ENCODE results near the gene PAXIP1.

Gene PAXIP1

GRCh38 chr7:155000795-155001194 is 2.1 kb downstream of the PAXIP1 start:
- Histone ChIP-seq H3K27me3 (ENCODE audit: insufficient read depth, low read depth) (no peaks in the 10 kb centered on the region), H2AFZ (ENCODE audit: low read depth) (no peak overlapping the region), H3K27ac (no peak overlapping the region), H3K9ac (no peak overlapping the region), H3K36me3 (ENCODE audit: insufficient read depth) (no peaks in the 10 kb centered on the region; the same call in 1 of the 2 replicates), H4K20me1 (ENCODE audit: insufficient read depth) (no peaks in the 10 kb centered on the region; the same call in 1 of the 2 replicates), H3K4me1 (ENCODE audit: low read depth, poor library complexity, severe bottlenecking) (peaks cover 23% of the 10 kb centered on the region), H3K4me3 (IDR thresholded peaks at IDR 0.05; ENCODE audit: insufficient read depth, low read depth, low read length) (no peak overlapping the region), H3K4me2 (peak overlapping the region; percentile 99; the same call in 1 of the 2 replicates), H3K79me2 (ENCODE audit: insufficient read depth, low read depth) (peaks cover 53% of the 10 kb centered on the region)
- TF ChIP-seq, protein P1, sequence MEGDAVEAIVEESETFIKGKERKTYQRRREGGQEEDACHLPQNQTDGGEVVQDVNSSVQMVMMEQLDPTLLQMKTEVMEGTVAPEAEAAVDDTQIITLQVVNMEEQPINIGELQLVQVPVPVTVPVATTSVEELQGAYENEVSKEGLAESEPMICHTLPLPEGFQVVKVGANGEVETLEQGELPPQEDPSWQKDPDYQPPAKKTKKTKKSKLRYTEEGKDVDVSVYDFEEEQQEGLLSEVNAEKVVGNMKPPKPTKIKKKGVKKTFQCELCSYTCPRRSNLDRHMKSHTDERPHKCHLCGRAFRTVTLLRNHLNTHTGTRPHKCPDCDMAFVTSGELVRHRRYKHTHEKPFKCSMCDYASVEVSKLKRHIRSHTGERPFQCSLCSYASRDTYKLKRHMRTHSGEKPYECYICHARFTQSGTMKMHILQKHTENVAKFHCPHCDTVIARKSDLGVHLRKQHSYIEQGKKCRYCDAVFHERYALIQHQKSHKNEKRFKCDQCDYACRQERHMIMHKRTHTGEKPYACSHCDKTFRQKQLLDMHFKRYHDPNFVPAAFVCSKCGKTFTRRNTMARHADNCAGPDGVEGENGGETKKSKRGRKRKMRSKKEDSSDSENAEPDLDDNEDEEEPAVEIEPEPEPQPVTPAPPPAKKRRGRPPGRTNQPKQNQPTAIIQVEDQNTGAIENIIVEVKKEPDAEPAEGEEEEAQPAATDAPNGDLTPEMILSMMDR (conservative IDR thresholded peaks at IDR 0.05; ENCODE audit: low read depth, low read length) = peak; percentile 36

DNA sequence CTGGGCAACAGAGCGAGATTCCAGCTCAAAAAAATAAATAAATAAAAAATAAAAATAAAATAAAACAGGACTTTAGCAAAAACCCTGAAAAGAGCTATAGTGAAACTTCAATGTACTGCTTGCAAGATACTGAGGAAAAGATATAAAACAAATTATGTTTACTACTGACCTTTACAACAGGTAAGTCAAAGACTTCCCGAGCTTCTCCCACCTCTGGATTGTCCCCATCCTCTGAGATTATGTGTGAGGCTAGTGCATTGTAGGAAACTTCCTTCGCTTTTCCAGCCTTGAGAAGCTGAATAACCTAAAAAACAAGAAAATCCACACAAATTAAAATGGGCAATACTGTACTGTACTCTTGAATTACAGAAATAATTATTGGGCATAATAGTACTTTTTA is 4.4 kb downstream of the PAXIP1 start:
- H3K4me3 ChIP-seq (IDR thresholded peaks at IDR 0.05; ENCODE audit: insufficient read depth, low read depth, low read length) = no peak overlapping the region
- H3K27me3 ChIP-seq (ENCODE audit: insufficient read depth, low read depth) = no peaks in the 10 kb centered on the region
- no peak overlapping the region for H3K27ac ChIP-seq
- H3K36me3 ChIP-seq (ENCODE audit: insufficient read depth) = peaks cover 4% of the 10 kb centered on the region; the same call in 1 of the 2 replicates
- H3K9ac ChIP-seq = no peak overlapping the region
- H3K4me1 ChIP-seq (ENCODE audit: low read depth, poor library complexity, severe bottlenecking) = peaks cover 10% of the 10 kb centered on the region
- TF ChIP-seq, protein P1 (conservative IDR thresholded peaks at IDR 0.05; ENCODE audit: low read depth, low read length) = no peak
- H3K79me2 ChIP-seq (ENCODE audit: insufficient read depth, low read depth) = peaks cover 43% of the 10 kb centered on the region
- H4K20me1 ChIP-seq (ENCODE audit: insufficient read depth) = no peaks in the 10 kb centered on the region; the same call in 1 of the 2 replicates
- H3K4me2 ChIP-seq = no peak overlapping the region
- H2AFZ ChIP-seq (ENCODE audit: low read depth) = no peak overlapping the region

- Histone ChIP-seq H3K36me3 (ENCODE audit: insufficient read depth) (peaks cover 4% of the 10 kb centered on the region; the same call in 1 of the 2 replicates), H3K27me3 (ENCODE audit: insufficient read depth, low read depth) (no peaks in the 10 kb centered on the region), H3K4me1 (ENCODE audit: low read depth, poor library complexity, severe bottlenecking) (peaks cover 10% of the 10 kb centered on the region), H4K20me1 (ENCODE audit: insufficient read depth) (no peaks in the 10 kb centered on the region; the same call in 1 of the 2 replicates), H3K9ac (no peak overlapping the region), H3K4me3 (IDR thresholded peaks at IDR 0.05; ENCODE audit: insufficient read depth, low read depth, low read length) (no peak overlapping the region), H3K4me2 (no peak overlapping the region), H2AFZ (ENCODE audit: low read depth) (no peak overlapping the region), H3K27ac (no peak overlapping the region), H3K79me2 (ENCODE audit: insufficient read depth, low read depth) (peaks cover 43% of the 10 kb centered on the region)
- TF ChIP-seq, protein P1 (conservative IDR thresholded peaks at IDR 0.05; ENCODE audit: low read depth, low read length) = no peak
Observed at GRCh38 chr7:154997840-154998370, 5.0 kb downstream of the PAXIP1 start.

GRCh38 chr7:154996756-154997155 is 6.2 kb downstream of the PAXIP1 start:
- TF ChIP-seq, protein P1 (conservative IDR thresholded peaks at IDR 0.05; ENCODE audit: low read depth, low read length) = no peak
- no peak overlapping the region for H3K9ac ChIP-seq
- H3K27ac ChIP-seq = no peak overlapping the region

More at GRCh38 chr7:154996756-154997155, 6.2 kb downstream of the PAXIP1 start:
- peaks cover 4% of the 10 kb centered on the region; the same call in 1 of the 2 replicates for H3K36me3 ChIP-seq (ENCODE audit: insufficient read depth)
- H4K20me1 ChIP-seq (ENCODE audit: insufficient read depth) = no peaks in the 10 kb centered on the region; the same call in 1 of the 2 replicates
- H3K4me1 ChIP-seq (ENCODE audit: low read depth, poor library complexity, severe bottlenecking) = peaks cover 10% of the 10 kb centered on the region
- H3K27me3 ChIP-seq (ENCODE audit: insufficient read depth, low read depth) = no peaks in the 10 kb centered on the region
- no peak overlapping the region for H3K4me2 ChIP-seq
- H3K79me2 ChIP-seq (ENCODE audit: insufficient read depth, low read depth) = peaks cover 38% of the 10 kb centered on the region
- no peak overlapping the region for H2AFZ ChIP-seq (ENCODE audit: low read depth)
- no peak overlapping the region for H3K4me3 ChIP-seq (IDR thresholded peaks at IDR 0.05; ENCODE audit: insufficient read depth, low read depth, low read length)

All from KMS-11 (cell line).